Stimulated activated CD4-positive, alpha-beta T cell treated with anti-CD3 and anti-CD28 coated beads, Interleukin-4, amount 100 ng/mL, for 48 hours (primary cell): ENCODE measurements around the gene SOBP.

Experiments
- DNase-seq, 2 donors: peaks; one replicate each; pipeline ENCODE4 v3.0.0-alpha.2; 2020; ENCODE audit warnings: low read depth in 2 of 2

The SOBP gene

DNA sequence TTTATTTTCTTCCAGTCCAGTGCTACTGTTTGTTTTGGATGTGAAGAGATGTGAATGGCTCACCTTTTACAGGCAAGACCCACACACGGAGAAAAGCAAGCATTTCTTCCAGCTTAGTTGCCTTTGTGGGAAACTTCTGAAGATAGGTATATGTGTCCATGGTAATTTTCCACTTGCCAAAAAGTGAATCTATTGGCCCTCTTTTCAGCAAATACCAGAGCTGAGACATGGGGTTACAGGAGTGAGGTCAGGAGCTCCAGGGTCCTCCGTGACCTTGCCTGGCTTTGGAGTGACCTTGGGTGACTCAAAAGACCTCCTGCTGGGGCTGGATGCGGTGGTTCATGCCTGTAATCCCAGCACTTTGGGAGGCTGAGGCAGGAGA, 167.4 kb downstream of the SOBP start:
- no peak for DNase-seq

GRCh38 chr6:107657755-107658461, 168.0 kb downstream of the SOBP start:
- DNase-seq: peak; percentile 40 to 48

GRCh38 chr6:107658920-107659865, 169.3 kb downstream of the SOBP start:
- no peak for DNase-seq

DNA sequence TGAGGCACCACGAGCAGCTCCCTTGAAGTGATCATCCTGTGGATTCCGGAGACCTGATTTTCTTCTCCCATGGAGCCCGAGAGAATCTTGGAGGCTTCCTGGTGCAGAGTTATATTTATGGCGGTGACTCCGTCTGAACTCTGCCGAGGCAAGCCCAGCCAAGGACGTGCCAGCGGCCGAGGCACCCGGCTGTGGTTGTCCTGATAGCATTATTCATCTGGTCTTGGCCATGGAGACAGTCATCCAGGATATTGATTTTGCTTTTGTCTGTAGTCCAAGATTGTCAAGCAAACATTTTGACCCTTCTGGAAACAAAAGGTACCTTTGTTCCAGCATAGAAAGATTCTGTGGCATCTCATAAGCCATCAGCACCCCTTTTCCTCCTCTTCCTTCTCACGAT, 170.9 kb downstream of the SOBP start:
- DNase-seq: no peak

GRCh38 chr6:107661291-107661690, 171.4 kb downstream of the SOBP start:
- no peak for DNase-seq

- no peak for DNase-seq
Measured at GRCh38 chr6:107662333-107662732, 172.4 kb downstream of the SOBP start.

- DNase-seq: no peak
Measured at GRCh38 chr6:107663308-107663707, 173.4 kb downstream of the SOBP start.

DNA sequence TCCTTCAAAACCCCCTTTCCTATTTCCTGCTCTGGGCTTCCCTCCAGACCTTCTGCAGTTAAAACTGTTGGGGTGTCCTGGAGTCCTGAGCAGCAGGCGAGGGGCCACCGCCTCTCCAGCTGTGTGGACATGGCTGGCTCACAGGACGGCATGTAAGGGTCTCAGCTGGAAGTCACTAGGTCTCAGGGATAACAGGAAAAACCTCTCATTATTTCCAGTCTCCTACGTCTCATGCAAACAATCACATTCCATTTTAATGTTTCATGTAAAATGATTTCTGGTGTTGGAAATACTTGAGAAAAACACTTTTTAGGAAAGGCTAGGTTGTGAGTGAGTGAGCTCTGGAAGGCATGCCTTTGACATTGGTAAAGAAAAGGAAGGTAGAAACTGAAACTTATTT, 175.5 kb downstream of the SOBP start:
- DNase-seq: no peak

GRCh38 chr6:107666084-107666980, 176.4 kb downstream of the SOBP start:
- DNase-seq: no peak

DNA sequence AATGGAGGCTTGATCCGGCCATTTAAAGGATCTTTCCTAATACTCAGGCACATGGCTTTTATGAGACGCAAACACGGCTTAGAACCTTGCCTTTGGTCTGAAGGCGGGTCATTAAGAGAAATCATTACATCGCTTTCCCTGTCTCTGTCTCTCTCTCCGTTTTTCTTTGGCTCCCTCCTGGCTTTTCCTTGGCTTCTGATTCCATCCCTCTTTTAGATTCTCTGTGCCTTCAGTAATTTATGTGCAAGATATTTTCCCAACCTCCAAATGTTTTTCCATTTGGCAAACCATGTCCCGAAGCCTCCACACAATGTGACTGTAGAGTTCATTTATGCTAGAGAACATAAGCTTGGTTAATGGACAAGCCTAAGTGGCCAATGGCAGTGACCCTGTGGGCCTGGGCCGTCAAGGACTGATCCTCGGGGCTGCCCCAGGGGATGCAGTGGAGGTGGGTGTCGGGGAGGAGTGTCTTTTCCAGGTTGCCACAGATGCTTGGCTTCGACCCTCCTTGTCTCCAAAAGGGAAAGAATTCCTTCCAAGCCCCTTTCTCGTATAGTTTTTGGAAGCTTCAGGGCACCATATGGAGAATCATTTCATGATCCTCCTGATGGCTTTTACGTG, 177.2 kb downstream of the SOBP start:
- DNase-seq: no peak

DNA sequence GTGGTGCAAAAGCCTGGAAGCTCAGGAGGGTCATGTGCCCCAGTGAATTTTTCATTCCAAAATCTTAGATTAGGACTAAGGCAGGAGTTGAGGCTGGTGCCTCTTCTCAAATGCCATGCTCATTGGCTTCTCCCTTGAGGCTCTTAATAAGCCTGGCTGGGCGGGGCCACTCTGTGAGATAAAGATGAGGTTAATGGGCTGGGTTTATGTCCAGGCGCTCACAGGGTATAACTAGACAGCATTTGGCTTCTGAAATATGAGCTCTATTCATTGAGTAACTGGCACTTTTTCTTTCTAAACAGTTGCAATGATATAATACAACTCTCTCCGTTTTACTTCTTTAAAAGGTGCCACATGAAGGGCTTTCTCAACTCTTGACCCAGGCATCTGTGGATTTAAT, 177.9 kb downstream of the SOBP start:
- DNase-seq: no peak

GRCh38 chr6:107668743-107669474, 179.0 kb downstream of the SOBP start:
- peak in 1 of 2 donors; percentile 28 for DNase-seq

DNA sequence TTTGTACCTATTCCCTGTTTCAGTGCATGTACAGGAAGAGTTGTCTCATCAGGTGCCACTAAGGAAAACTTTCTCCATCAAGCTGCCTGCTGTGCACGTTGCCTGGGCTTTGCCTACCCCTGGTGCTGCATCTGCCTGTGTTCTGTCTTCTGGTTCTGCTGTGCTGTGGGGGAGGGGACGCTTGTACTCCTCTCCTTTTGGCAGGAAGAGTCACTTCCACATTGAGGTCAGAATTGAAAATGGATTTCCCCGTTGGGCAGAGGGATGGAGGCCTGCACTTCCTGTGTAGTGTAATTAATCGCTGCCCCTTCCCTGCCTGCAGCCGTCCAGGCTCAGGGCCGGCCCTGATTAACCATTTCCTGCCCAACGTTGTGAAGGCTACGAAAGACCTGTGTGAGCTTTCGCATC, 180.9 kb downstream of the SOBP start:
- DNase-seq: no peak

GRCh38 chr6:107673076-107673494, 183.2 kb downstream of the SOBP start:
- no peak for DNase-seq

DNA sequence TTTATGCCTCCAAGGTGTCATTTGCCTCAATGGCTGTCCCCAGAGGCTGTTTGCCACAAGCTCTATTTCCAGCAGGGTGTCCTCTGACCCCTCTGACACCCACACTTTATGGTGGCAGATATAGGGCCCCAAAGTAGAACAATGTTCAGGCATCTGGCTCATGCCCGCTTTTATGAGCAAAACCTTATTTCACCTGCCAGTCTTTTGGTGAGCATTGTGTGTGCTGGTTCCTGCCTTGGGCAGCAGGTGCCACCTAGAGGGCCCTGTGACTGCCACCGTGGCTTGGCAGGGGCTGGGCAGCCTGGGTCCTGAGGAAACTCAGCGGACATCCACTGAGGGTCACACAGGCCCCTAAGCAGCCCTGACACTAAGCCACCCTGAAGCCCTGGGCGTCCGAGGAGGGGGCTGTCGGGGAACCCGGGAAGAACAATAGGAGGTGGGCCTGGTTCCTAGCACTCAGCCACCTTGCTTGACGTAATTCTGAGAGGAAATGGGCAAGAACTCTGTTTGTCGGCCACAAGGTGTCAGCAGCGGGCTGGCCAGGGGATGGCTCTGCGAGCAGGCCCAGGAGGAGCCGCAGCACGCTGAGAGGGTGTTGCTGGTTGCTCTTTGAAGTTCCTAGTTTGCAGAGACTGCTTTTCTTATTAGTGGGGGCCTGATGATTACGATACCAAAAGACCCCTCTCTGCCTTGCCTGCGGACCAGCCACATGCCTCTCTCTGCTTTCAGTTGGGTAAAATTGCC, 185.2 kb downstream of the SOBP start:
- DNase-seq: peak; percentile 83 to 86

DNA sequence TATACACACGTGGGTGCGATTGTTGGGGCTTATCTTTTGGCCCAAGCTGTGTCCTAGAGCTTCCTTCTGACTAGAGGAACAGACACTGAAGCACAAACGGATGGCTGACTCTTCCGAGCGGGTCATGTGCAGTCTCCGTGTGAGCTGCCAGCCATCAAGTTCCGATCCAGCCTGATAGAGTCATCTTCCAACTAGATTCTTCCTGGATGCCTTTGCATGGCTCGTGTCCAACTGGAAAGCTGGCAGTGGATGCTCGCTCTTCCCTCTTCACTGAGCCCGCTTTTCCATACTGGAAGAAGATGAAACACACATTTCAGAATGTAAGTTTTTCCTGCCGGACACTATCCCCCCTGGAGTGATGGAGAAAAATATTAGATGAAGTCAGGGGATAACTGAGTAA, 186.1 kb downstream of the SOBP start:
- DNase-seq: no peak

GRCh38 chr6:107677399-107677798, 187.5 kb downstream of the SOBP start:
- DNase-seq: no peak

DNA sequence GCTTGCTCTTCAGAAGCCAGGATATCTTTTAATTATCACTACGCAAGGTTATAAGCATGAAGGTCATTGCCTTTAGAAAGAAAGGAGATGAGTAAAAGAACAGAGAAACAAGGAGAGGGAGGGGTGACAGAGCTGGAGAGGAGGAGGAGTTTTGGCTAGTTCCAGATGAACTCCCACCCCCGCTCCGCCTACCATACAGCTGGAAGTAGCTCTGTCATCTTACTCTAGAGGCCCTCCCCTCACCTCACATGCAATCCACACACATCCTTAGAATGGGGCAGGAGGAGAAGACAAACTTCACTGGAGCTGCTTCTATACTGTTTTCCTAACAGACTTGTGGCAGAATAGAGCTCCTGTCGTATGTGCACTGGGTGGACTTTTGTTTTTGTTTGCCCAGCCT, 189.5 kb downstream of the SOBP start:
- no peak for DNase-seq

- no peak for DNase-seq
Measured at GRCh38 chr6:107682721-107683120, 192.8 kb downstream of the SOBP start.

- no peak for DNase-seq
Measured at GRCh38 chr6:107683183-107683582, 193.3 kb downstream of the SOBP start.
